Subcutaneous adipose tissue (tissue), 4 donors: ENCODE measurements around the gene EXOC2. TPM values are rescaled to one million over a fixed set of nuclear protein-coding genes. Genes with fewer than 3 reads are reported as not detected.

Source experiments
- total RNA-seq, 4 donors: library from RNA; depleted of rRNA; stranded (reverse); fragments of >200 nt; gene quantifications; one replicate each; pipeline ENCODE4 v1.1.0, GENCODE V29; 2016
- TF ChIP-seq, protein P1 (sequence below): fragments of 450-650 bp; IDR thresholded peaks from one replicate; pipeline ENCODE4 v1.5.1; 2016; ENCODE audit warnings: low read depth, mild to moderate bottlenecking, control low read depth, antibody characterized with exemption, moderate library complexity

EXOC2 gene
- total RNA-seq, 4 donors from 2014 or later, result 18.9 to 28.4 (median 20.2) TPM

DNA sequence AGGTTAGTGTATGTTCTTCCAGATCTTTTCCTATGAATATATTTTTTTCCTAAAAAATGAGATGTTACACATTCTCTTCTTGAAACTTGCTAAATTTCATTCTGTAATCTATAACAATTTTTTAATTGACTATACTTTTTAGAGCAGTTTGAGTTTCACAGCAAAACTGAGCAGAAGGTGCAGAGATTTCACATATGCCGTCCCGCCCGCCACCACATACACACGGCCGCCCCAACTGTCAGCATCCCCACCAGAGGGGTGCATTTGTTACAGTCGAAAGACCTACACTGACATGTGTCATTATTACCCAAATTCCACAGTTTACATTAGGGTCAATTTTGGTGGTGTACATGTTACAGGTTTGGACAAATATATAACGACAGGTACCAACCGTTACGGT lies 184.9 kb downstream of the EXOC2 start:
- TF ChIP-seq, protein P1, sequence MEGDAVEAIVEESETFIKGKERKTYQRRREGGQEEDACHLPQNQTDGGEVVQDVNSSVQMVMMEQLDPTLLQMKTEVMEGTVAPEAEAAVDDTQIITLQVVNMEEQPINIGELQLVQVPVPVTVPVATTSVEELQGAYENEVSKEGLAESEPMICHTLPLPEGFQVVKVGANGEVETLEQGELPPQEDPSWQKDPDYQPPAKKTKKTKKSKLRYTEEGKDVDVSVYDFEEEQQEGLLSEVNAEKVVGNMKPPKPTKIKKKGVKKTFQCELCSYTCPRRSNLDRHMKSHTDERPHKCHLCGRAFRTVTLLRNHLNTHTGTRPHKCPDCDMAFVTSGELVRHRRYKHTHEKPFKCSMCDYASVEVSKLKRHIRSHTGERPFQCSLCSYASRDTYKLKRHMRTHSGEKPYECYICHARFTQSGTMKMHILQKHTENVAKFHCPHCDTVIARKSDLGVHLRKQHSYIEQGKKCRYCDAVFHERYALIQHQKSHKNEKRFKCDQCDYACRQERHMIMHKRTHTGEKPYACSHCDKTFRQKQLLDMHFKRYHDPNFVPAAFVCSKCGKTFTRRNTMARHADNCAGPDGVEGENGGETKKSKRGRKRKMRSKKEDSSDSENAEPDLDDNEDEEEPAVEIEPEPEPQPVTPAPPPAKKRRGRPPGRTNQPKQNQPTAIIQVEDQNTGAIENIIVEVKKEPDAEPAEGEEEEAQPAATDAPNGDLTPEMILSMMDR, result no peak

DNA sequence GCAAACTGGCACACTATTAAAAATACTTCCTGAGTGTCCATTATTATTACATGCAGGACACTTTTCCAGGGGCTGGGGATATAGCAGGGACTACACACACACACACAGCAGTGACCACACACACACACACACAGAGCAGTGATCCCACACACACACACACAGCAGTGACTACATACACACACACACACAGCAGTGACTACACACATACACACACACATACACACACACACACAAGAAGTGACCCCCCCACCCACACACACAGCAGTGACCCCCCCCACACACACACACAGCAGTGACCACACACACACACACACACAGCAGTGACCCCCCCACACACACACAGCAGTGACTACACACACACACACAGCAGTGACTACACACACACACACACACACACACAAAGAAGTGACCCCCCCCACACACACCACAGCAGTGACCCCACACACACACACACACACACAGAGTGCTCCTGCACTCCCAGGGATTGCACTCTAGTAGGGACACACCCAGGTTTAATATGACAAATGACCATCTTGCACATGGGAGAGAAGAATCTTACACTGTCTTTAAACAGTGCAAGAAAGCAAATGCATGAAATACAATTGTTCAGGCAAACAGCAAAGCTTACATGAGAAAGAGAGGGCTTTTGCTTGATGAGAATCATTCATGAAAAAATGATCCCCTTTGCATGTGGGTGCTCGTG lies 185.9 kb downstream of the EXOC2 start:
- TF ChIP-seq, protein P1, result no peak

DNA sequence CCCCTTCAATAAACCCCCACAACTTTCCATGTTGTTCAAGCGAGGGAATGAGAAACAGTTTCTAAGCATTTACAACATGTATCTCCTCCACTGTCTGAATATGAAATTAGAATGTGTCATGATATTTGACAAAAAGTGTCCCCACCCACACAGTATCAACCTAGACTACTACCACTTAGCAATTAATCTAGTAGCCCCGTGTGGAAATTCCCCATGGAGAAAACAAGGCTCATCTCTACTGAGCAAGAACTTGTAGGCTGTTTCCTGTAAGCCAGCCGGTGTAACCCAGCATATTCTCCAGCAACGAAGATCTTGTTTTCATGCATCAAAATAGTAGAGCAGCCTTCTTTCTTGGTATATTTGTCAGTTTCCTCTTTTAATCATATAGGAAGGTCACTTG lies 186.4 kb downstream of the EXOC2 start:
- TF ChIP-seq, protein P1, result no peak

DNA sequence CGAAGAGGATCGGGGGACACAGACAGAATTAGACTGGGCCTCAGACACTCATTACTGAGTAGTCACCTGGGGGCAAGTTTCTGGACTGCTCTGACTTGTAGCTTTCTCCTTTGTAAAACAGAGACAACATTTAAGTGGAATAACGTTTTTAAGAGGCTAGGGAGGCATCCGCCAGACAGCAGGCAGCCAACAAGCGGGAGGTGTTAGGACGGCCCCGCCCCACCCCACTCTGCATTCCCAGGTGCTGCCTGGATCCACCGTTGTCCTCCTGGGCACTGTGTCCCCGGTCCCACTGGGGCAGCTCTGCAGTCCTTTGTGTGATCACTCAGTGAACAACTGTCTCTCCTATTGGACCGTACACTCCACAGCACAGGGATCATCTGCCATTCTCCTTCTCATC lies 187.6 kb downstream of the EXOC2 start:
- TF ChIP-seq, protein P1, result no peak

DNA sequence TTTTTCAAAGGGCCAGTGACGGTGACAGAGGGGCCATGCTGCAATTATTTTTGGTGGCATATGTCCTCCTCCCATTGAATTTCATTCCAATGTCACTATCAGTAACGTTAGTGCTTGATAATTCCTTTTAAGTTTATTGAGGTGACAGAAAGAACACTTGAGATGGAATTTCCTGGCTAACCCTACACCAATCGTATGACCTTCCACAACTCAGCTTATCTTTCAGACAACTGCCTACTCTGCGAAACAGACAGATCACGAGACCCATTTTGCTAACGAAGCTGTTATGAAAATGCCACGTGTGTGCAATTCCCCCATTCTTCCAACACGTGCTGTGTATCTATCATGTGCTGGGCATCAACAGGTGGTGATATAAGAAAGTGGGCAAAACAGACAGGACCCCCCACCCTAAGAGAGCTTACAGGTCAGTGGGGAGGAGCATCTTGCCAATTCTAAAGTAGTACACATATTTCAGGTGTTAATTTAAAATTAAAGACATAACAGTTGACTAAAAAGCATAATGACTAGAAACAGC lies 188.4 kb downstream of the EXOC2 start:
- TF ChIP-seq, protein P1, result no peak

DNA sequence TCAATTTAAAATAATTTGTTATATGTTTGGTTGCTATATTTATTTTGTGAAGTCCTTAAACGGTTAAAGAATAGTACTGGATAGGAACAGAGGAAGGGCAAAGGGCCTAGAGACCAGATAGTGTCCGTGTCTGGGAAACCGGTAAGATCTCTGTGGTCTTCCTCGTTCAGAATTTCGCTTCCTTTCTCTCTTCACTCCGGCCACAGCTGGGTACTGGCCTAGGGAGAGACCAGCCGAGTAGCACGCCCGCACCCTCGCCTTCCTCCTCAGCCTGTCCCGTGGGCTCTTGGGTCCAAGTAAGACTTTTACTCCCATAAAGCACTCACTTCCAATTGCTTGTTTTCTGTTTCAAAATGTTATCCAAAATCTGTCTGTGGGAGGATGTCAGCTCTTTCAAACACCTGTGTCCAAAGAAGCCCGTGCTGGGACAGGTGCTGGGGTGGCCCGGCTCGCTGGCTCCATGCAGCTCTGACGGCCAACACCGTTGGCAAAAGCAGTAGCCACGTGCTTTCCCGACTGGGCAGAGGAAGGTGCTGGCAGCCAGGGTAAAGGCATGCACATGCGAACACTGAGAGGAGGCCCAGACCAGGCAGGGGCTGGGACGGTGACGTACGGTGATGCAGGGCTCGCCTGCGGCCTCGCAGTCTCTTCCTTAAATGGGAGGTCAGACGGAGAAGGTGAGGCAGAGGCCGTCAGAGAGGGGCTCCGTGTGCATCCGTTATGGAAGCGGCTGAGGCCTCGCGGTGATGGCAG lies 189.2 kb downstream of the EXOC2 start:
- TF ChIP-seq, protein P1, result no peak

DNA sequence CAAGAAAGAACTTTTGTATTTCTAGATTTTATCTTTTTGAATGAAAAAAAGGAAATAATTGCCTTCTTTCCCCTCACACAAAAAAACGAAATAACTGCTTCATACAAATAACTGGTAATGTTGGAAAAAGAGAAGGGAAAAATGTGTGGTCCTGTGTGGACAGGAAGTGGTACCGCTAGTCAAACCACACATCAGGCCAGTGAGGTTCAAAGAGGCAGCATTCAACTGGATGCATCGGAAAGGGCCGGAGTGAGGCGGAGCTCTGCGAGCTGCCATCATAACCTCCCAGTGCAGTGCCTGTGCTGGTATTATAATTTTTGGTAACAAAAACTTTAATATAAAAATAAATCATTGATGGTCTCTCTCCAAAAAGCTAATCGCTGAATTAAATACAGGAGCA lies 190.2 kb downstream of the EXOC2 start:
- TF ChIP-seq, protein P1, result no peak
